Mesenchymal stem cell (in vitro differentiated cells and primary cell): Measurements from ENCODE around the gene RNF166.

ENCODE experiments used
- DNase-seq: peaks from one replicate; pipeline ENCODE4 v3.0.0-alpha.2; 2013
- H2AFZ ChIP-seq: one replicate; pipeline ENCODE4 v1.6.1; 2013; ENCODE audit warnings: low read depth, mild to moderate bottlenecking, control low read depth, inconsistent platforms, low read length, moderate library complexity
- H2AK5ac ChIP-seq: 2 replicates; pipeline ENCODE4 v1.6.1; 2013; ENCODE audit warnings: low read length, moderate library complexity, mild to moderate bottlenecking, inconsistent platforms; ENCODE audit not compliant: severe bottlenecking
- H2BK120ac ChIP-seq: one replicate; pipeline ENCODE4 v1.6.1; 2013; ENCODE audit warnings: low read depth, mild to moderate bottlenecking, inconsistent platforms, low read length, moderate library complexity
- H2BK12ac ChIP-seq, 2 experiments: one replicate each; pipeline ENCODE4 v1.6.1; 2013; ENCODE audit warnings: inconsistent platforms in 2 of 2, low read length in 2 of 2, mild to moderate bottlenecking in 2 of 2, moderate library complexity in 2 of 2, control low read depth in 1 of 2
- H2BK15ac ChIP-seq: one replicate; pipeline ENCODE4 v1.6.1; 2013; ENCODE audit warnings: mild to moderate bottlenecking, low read depth, inconsistent platforms; ENCODE audit not compliant: poor library complexity, severe bottlenecking
- H2BK5ac ChIP-seq: 2 replicates; pipeline ENCODE4 v1.6.1; 2013; ENCODE audit warnings: low read depth, mild to moderate bottlenecking, low read length, control low read depth, inconsistent platforms; ENCODE audit not compliant: poor library complexity, severe bottlenecking
- H3K14ac ChIP-seq, 2 experiments: one replicate each; pipeline ENCODE4 v1.6.1; 2013; ENCODE audit warnings: inconsistent platforms in 2 of 2, low read length in 2 of 2, control low read depth in 1 of 2, mild to moderate bottlenecking in 1 of 2, moderate library complexity in 1 of 2
- H3K18ac ChIP-seq, 2 experiments: one replicate each; pipeline ENCODE4 v1.6.1; 2013; ENCODE audit warnings: inconsistent platforms in 2 of 2, low read length in 2 of 2, control low read depth in 1 of 2, low read depth in 1 of 2, mild to moderate bottlenecking in 1 of 2
- H3K23ac ChIP-seq, 2 experiments: one replicate each; pipeline ENCODE4 v1.6.1; 2013; ENCODE audit warnings: inconsistent platforms in 2 of 2, low read length in 2 of 2, mild to moderate bottlenecking in 2 of 2, moderate library complexity in 2 of 2, control low read depth in 1 of 2
- H3K27ac ChIP-seq: 2 replicates; pipeline ENCODE4 v1.5.1; 2013; ENCODE audit warnings: mild to moderate bottlenecking, moderate library complexity, low read length, control low read depth, inconsistent platforms; ENCODE audit not compliant: poor library complexity, severe bottlenecking
- H3K27me3 ChIP-seq, 2 experiments: 2 replicates each; pipeline versions ENCODE4 v1.6.1 to v1.7.0; 2013; ENCODE audit warnings: low read length in 2 of 2, mild to moderate bottlenecking in 2 of 2, moderate library complexity in 2 of 2, control low read depth in 1 of 2, inconsistent platforms in 1 of 2; ENCODE audit not compliant: control insufficient read depth in 1 of 2, insufficient read depth in 1 of 2
- H3K36me3 ChIP-seq, 2 experiments: 2 replicates each; pipeline versions ENCODE4 v1.6.1 to v1.7.0; 2013; ENCODE audit warnings: low read length in 2 of 2, control low read depth in 1 of 2, inconsistent platforms in 1 of 2, low read depth in 1 of 2, mild to moderate bottlenecking in 1 of 2; ENCODE audit not compliant: insufficient read depth in 2 of 2, control insufficient read depth in 1 of 2
- H3K4ac ChIP-seq, 2 experiments: one replicate each; pipeline ENCODE4 v1.6.1; 2013; ENCODE audit warnings: inconsistent platforms in 2 of 2, low read length in 2 of 2, mild to moderate bottlenecking in 2 of 2, moderate library complexity in 2 of 2, control low read depth in 1 of 2, low read depth in 1 of 2
- H3K4me1 ChIP-seq: 2 replicates; pipeline ENCODE4 v1.6.1; 2013; ENCODE audit warnings: low read depth, low read length, control low read depth; ENCODE audit not compliant: control insufficient read depth, insufficient read depth
- H3K4me2 ChIP-seq: 2 replicates; pipeline ENCODE4 v1.6.1; 2013; ENCODE audit warnings: low read length, mild to moderate bottlenecking, inconsistent platforms; ENCODE audit not compliant: poor library complexity, severe bottlenecking
- H3K4me3 ChIP-seq, 2 experiments: 2 replicates each; pipeline versions ENCODE4 v1.5.1 to v1.7.0; 2013; ENCODE audit warnings: low read length in 2 of 2, mild to moderate bottlenecking in 2 of 2, control low read depth in 1 of 2, low read depth in 1 of 2; ENCODE audit not compliant: insufficient read depth in 1 of 2
- H3K79me1 ChIP-seq: replicated peaks from 2 replicates; pipeline ENCODE4 v1.6.1; 2013; ENCODE audit warnings: mild to moderate bottlenecking, control low read depth, low read length, inconsistent platforms; ENCODE audit not compliant: poor library complexity, severe bottlenecking
- H3K9ac ChIP-seq: 2 replicates; pipeline ENCODE4 v1.7.0; 2013; ENCODE audit warnings: mild to moderate bottlenecking, low read length, moderate library complexity
- H3K9me3 ChIP-seq: 2 replicates; pipeline ENCODE4 v1.7.0; 2013; ENCODE audit warnings: mild to moderate bottlenecking, low read length; ENCODE audit not compliant: control insufficient read depth
- H4K8ac ChIP-seq: one replicate; pipeline ENCODE4 v1.6.1; 2013; ENCODE audit warnings: inconsistent platforms, mild to moderate bottlenecking, low read length, moderate library complexity
- H4K91ac ChIP-seq: one replicate; pipeline ENCODE4 v1.6.1; 2013; ENCODE audit warnings: mild to moderate bottlenecking, low read length, inconsistent platforms
- WGBS: methylation state at CpG from one replicate; pipeline ENCODE4 v1.1.7; 2013; ENCODE audit warnings: mixed read lengths; 5-methylcytosine and 5-hydroxymethylcytosine counted together

Gene RNF166

DNA sequence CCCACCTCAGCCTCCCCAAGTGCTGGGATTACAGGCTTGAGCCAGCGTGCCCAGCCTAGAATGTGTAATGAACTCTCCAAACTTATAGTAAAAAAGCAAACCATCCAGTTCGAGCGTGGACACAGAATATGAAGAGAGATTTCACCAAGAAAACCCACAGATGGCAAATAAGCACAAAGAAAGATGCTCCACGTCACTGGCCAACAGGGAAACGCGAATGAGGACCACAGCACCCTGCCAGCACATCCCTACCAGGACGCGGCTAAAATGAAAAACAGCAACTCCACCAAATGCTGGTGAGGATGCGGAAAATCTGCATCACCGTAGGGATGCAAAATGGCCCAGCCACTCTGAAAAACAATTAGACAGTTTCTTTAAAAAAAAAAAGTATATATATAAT lies 44.7 kb downstream of the RNF166 start:
- DNase-seq: peak; percentile 39
- Histone ChIP-seq H2BK15ac (no peak overlapping the region), H2AK5ac (no peak overlapping the region), H3K9me3 (no peaks in the 10 kb centered on the region), H2BK5ac (no peak overlapping the region), H3K23ac (no peak overlapping the region), H3K79me1 (peaks cover 31% of the 10 kb centered on the region), H3K18ac (no peak overlapping the region), H3K4ac (no peak overlapping the region), H3K27ac (no peak overlapping the region), H3K14ac (no peak overlapping the region), H3K27me3 (no peaks in the 10 kb centered on the region), H3K4me1 (peaks cover 17% of the 10 kb centered on the region), H4K91ac (no peak overlapping the region), H3K4me3 (peak overlapping the region in 1 of 2 experiments; percentile 92), H3K4me2 (no peak overlapping the region), H3K9ac (no peak overlapping the region), H3K36me3 (peaks cover 28 to 34% of the 10 kb centered on the region in 2 experiments), H2AFZ (no peak overlapping the region), H2BK120ac (no peak overlapping the region), H4K8ac (no peak overlapping the region), H2BK12ac (no peak overlapping the region)
- 85% methylated on average over 8 of the region's 10 CpGs for WGBS

DNA sequence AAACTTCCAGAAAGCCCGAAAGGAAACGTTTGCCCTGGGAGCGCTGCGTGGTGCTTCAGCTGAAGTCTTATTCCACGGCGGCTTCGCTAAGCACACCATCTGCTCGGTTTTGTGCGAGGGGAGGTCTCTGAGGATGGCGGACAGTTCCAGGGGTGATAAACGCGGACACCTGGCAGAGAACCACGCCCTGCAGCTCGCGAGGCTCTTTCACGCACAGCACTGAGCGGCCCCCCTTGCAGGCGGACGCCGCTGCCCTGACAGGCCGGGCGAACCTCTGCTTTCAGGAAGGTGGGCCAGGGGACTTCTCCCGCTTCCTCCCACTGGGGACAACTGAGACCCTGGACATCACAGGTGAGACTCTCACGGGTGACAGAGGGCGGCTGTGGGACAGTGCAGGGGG lies 47.0 kb downstream of the RNF166 start:
- Histone ChIP-seq H2BK5ac (no peak overlapping the region), H3K79me1 (peaks cover 29% of the 10 kb centered on the region), H3K4me1 (peaks cover 32% of the 10 kb centered on the region), H4K8ac (no peak overlapping the region), H2AK5ac (no peak overlapping the region), H3K36me3 (peaks cover 44 to 51% of the 10 kb centered on the region in 2 experiments), H4K91ac (peak overlapping the region; percentile 23), H2BK12ac (no peak overlapping the region), H3K27me3 (no peaks in the 10 kb centered on the region), H3K9me3 (no peaks in the 10 kb centered on the region), H2BK15ac (no peak overlapping the region), H3K27ac (no peak overlapping the region), H3K4ac (peak overlapping the region in 1 of 2 experiments; percentile 26), H3K9ac (no peak overlapping the region), H3K4me2 (no peak overlapping the region), H3K14ac (peak overlapping the region in 1 of 2 experiments; percentile 31), H3K4me3 (no peak overlapping the region), H3K18ac (no peak overlapping the region), H2AFZ (no peak overlapping the region), H3K23ac (no peak overlapping the region), H2BK120ac (no peak overlapping the region)
- DNase-seq: no peak
- 98% methylated on average over 23 of the region's 25 CpGs for WGBS

DNA sequence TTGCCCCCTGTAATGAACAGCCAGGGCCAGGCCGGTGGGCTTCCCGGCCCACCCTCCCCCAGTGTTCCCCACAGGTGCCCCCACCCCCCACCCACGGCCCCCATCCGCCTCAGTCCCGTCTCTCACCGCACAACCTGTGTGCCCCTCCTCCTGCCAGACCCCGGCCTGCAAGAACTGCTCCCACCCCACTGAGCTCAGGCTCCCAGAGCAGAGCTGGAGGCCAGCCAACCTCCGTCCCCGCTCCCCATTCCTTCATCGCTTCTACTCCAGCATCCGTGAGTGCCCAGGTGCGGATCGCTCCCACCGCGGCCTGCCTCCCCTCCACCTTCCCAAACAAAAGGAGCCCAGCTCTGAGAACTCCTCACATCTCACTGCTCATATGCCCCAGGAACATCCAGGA lies 47.5 kb downstream of the RNF166 start:
- Histone ChIP-seq H3K27ac (no peak overlapping the region), H4K91ac (no peak overlapping the region), H3K9me3 (no peaks in the 10 kb centered on the region), H2AK5ac (no peak overlapping the region), H2BK12ac (no peak overlapping the region), H3K79me1 (peaks cover 27% of the 10 kb centered on the region), H3K18ac (no peak overlapping the region), H3K4me2 (no peak overlapping the region), H3K23ac (no peak overlapping the region), H3K4ac (no peak overlapping the region), H2AFZ (no peak overlapping the region), H3K4me1 (peaks cover 32% of the 10 kb centered on the region), H3K14ac (no peak overlapping the region), H2BK120ac (no peak overlapping the region), H2BK15ac (no peak overlapping the region), H3K9ac (no peak overlapping the region), H4K8ac (no peak overlapping the region), H3K4me3 (no peak overlapping the region), H2BK5ac (no peak overlapping the region), H3K27me3 (no peaks in the 10 kb centered on the region), H3K36me3 (peaks cover 48 to 55% of the 10 kb centered on the region in 2 experiments)
- DNase-seq: no peak
- 96% methylated on average over 14 of the region's 15 CpGs for WGBS

DNA sequence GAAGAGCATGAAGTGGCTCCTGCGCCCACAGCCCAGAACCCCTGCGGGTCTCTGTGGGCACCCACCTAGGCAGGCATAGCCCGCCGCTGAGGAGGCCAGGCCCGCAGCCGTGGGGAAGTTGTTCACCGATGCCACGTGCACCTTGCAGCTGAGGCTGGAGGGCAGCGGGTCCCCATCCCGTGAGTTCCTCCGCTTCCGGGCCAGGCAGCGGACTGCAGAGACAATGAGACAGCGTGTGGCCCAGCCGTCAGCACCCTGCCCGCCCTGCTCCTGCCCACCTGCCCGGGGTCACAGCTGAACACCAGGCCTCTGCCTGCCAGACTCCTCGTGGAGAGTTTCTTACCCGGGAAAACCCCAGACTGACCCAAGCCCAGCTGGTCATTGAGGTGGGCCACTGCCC lies 48.8 kb downstream of the RNF166 start:
- Histone ChIP-seq H3K4me3 (no peak overlapping the region), H3K36me3 (peaks cover 54 to 68% of the 10 kb centered on the region in 2 experiments), H2BK5ac (no peak overlapping the region), H3K4me1 (peaks cover 30% of the 10 kb centered on the region), H3K14ac (no peak overlapping the region), H3K27ac (no peak overlapping the region), H2AFZ (no peak overlapping the region), H3K9me3 (no peaks in the 10 kb centered on the region), H3K18ac (no peak overlapping the region), H4K91ac (no peak overlapping the region), H3K79me1 (peaks cover 21% of the 10 kb centered on the region), H2BK120ac (no peak overlapping the region), H3K4ac (no peak overlapping the region), H3K27me3 (no peaks in the 10 kb centered on the region), H2AK5ac (no peak overlapping the region), H3K4me2 (no peak overlapping the region), H2BK12ac (no peak overlapping the region), H3K9ac (no peak overlapping the region), H3K23ac (no peak overlapping the region), H4K8ac (peak overlapping the region; percentile 19), H2BK15ac (no peak overlapping the region)
- 96% methylated on average over 19 of the region's 19 CpGs for WGBS
- DNase-seq: no peak
